GM19324 (cell line): ENCODE data around the gene TRERF1.

Experiments
- ATAC-seq: cut with Tn5 transposase; IDR thresholded peaks from one replicate; pipeline ENCODE4 v1.9.1; 2021; ENCODE audit warnings: mild to moderate bottlenecking, moderate library complexity; ENCODE audit not compliant: unreplicated experiment, low FRiP score

TRERF1 gene

DNA sequence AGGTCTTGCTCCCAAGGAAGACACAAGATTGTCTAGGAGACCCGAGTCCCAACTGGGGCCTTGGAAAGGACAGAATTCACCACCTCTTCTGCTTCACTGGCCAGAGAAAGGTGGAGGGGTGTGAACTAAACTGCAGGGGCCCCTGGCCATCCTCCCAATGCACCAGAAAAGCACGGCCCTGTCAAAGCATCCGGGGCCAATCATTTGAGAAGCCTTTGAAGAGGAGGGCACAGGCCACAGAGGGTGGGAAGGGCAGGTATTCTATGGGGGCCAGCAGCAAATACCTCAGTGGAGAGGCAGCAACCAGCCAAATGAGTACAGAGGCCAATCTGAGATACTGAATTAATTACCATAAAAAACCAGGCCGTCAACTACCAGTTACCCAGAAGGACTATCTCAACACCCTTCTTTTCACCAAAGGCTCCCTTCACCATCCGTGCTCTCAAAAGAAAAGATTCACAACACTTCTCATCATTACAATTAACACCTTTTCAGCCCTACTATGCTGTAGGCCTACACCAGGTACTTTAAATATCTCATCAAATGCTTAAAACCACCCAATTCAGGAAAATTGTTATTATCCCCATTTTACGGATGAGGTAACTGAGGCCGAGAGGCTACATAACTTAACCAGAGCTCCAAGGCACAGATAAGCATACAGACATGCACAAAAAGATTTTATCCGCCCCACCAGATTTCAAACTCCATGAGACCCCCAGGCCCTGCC is 50.7 kb downstream of the TRERF1 start:
- ATAC-seq: no peak

DNA sequence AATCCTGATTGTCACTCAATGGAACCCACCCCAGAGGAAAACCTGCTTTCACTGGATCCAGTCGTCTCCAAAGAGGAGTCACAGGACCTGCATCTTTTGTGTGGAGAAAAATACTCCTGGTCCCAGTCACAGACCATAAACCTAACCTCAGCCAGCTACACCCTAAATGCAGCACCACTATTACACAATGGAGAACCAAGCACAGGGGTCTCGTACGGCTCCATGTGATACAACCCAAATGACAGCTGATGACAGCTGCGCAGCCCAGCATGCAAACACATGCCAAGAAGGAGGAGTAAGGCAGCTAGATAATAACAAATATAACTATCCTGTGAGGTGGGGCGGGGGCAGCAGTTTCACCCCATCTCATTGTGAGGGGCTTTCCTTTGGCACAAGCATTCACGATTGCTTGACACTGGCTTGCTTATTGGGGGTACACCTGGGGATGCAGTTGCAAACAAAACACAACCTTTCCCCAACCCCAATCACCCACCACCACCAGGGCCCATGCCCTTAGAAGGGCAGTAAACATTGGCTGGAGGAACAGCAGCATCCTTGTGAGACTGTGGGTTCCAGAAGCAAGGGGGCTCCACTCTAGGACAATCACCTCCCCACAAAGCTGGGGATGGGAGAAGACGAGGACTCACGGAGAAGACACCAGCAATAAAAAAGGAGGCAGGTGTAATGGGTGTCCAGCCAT is 51.5 kb downstream of the TRERF1 start:
- no peak for ATAC-seq

- ATAC-seq: no peak
Observed at GRCh38 chr6:42396720-42397119, 55.0 kb downstream of the TRERF1 start.

DNA sequence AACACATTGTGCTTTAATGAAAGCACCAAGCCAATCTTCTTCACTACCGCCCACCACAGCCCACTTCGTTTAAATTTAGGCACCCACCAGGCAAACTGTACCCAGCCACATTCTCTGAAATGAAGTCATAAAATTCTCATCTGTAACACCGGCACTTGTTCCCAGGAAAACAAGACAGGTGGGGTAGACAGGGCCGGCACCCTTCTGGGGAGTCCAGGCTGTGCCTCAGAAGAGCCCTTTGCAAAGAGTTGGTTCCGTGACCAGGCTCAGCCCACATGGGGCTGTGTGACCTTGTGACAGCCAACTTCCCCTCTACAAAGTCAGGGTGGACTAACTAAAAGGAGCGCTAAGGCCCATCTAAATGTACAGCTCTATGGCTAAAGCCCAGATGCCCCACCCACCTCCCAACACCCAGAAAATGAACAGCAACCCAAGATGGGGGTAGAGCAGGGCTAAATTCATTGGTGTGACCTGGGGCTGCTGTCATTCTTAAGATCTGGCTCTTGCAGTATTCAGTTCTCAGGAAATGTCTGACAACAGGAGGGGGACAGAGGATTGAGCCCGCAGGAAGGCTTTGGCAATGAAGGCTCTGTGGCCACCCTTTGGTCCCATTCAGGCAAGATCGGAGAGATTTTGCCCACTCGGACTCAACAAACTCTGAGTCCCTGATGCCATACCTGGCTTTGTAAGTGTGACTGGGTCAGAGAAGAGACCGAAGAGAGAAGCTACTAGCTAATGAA is 56.7 kb downstream of the TRERF1 start:
- no peak for ATAC-seq

GRCh38 chr6:42394151-42394550 is 57.6 kb downstream of the TRERF1 start:
- no peak for ATAC-seq

GRCh38 chr6:42393339-42393738 is 58.4 kb downstream of the TRERF1 start:
- no peak for ATAC-seq

- ATAC-seq: no peak
Observed at GRCh38 chr6:42392833-42393232, 58.9 kb downstream of the TRERF1 start.

- no peak for ATAC-seq
Observed at GRCh38 chr6:42391441-42391840, 60.3 kb downstream of the TRERF1 start.

- no peak for ATAC-seq
Observed at GRCh38 chr6:42390228-42390934, 61.3 kb downstream of the TRERF1 start.

DNA sequence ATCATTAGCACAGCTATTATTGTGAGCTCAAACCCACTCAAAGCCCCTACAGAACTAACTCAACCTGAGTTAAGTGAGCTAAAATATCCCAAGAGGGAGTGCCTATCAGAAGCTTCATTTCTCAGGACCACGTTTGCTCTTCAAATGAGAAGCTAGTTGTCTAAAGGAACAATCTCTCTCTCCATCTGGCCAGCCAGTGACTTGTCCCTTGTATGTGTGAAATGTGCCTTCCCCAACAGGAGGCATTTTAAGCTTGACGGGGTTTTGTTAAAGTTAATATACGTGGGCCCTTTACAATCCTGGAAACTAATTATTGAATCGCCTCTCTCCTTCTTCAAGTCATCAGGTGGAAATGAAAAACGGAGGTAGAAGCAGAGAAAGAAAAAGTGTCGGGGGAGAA is 62.0 kb downstream of the TRERF1 start:
- ATAC-seq: no peak

- ATAC-seq: no peak
Observed at GRCh38 chr6:42388046-42388445, 63.7 kb downstream of the TRERF1 start.

GRCh38 chr6:42387336-42387735 is 64.4 kb downstream of the TRERF1 start:
- no peak for ATAC-seq

GRCh38 chr6:42385339-42385738 is 66.4 kb downstream of the TRERF1 start:
- ATAC-seq: no peak

DNA sequence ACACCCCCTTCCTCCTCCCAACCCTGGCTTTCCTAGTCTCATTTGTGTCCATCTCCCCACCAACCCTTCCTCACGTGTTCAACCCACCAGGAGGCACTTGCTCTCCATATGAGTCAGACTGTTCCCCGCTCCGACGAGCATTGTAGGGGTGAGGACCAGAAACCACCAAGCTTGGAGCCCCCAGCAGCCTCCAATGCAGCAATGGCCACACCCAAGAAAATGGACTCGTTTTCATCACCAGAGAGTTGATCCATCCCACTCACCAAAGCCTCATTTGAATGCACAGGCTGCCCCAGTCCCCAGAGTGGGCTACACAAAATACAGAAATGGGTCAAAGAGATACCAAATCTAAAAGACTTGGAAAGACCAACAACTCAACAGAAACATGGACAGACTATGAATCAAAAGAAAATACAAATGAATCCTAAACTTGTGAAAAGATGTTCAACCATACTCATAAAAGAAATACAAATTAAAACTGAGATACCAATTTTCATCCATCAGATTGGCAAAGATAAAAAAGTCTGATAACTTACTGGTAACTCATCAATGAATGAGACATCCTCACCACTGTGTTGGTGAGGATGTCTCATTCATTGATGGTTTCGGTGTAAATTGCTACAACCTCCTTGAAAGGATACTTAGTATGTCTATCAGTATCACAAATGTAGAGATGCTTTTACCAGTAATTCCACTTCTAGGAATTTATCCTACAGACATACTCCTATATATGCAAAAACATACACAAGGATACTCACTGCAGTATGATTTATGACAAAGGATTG is 68.1 kb downstream of the TRERF1 start:
- ATAC-seq: no peak

GRCh38 chr6:42381850-42382249 is 69.9 kb downstream of the TRERF1 start:
- no peak for ATAC-seq

DNA sequence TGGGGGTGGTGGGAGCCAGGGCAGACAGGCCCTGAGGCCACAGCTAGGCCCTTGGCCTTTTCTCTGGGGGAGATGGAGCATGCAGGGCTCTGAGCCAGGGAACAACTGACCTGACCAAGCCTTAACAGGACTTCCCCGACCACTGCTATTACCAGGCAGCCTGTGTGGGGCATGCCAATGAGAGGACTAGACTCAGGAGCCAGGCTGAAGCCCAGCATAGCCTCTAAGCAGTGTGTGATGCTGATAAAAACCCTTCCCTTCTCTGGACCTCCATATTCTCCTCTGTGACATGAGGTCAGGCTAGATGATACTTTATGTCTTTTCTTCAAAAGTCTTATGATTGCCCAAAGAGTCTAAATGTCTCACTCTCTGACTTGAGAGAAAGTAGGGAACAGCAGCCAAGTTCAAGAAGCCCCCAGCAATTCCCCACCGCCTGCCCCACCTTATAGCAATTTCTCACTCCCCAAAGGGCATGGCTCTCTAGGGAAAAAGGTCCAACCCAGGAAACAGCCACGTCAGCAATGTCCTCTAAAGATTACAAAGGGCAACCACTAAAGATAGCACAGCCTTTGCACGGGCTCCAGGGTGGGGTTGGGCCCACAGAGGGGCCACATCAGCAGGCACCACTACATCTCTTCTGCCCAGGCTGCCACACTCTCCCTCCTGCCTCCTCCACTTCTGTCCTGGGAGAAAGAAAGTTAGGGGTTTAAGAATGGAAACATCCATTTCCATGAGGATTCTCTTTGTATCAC is 71.3 kb downstream of the TRERF1 start:
- no peak for ATAC-seq

- ATAC-seq: no peak
Observed at GRCh38 chr6:42378536-42378935, 73.2 kb downstream of the TRERF1 start.

DNA sequence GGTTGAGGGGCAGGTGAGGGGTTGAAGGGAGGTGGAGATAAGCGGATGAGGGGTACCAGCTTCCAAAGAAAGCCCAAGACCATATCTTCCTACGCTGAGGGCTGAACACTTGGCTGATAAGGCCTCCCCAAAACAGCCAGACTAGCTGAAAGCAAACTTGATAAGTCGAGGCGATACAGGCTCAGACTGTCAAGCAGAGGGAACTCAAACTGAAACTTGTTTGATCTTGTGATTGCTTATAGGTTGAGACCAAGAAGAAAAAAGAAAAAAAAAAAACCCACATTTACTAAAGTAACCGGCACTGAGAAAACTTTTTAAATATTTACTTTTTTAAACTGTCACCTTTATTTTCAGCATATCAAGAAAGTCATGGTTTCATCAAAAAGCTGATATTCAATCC is 73.6 kb downstream of the TRERF1 start:
- ATAC-seq: no peak

- no peak for ATAC-seq
Observed at GRCh38 chr6:42375007-42375635, 76.6 kb downstream of the TRERF1 start.
